Measurements from ENCODE around the gene FHIT. TPM values are rescaled to one million over a fixed set of nuclear protein-coding genes. Genes with fewer than 3 reads are reported as not detected.

FHIT gene
- total RNA-seq, 4 donors from 2014 or later = 4.6 to 6.1 (median 5.7) TPM

- TF ChIP-seq POLR2A (IDR thresholded peaks at IDR 0.05; ENCODE audit: low read depth) = no peak
- TF ChIP-seq CTCF (IDR thresholded peaks at IDR 0.05) = no peak
- no peak for TF ChIP-seq EP300 (IDR thresholded peaks at IDR 0.05)
- TF ChIP-seq POLR2AphosphoS5 (IDR thresholded peaks at IDR 0.05) = no peak
- Histone ChIP-seq H3K36me3 (no peaks in the 10 kb centered on the region), H3K9me3 (no peaks in the 10 kb centered on the region), H3K4me3 (no peak overlapping the region), H3K27ac (replicated peaks in 1 of 4) (no peak overlapping the region), H3K27me3 (no peaks in the 10 kb centered on the region), H3K4me1 (no peaks in the 10 kb centered on the region)
- intact Hi-C loops (cut with DNase I) = no loop called here
- 88% methylated on average over 2 of the region's 2 CpGs for WGBS
- DNase-seq (ENCODE audit: extremely low spot score) = no peak
Observed at GRCh38 chr3:60017631-60018030, 1233.6 kb downstream of the FHIT start.

GRCh38 chr3:60015032-60015705 lies 1236.1 kb downstream of the FHIT start:
- intact Hi-C loops (cut with DNase I) = no loop called here
- H3K27ac ChIP-seq (replicated peaks in 1 of 4) = no peak overlapping the region

GRCh38 chr3:60013241-60013640 lies 1238.0 kb downstream of the FHIT start:
- Histone ChIP-seq H3K27me3 (no peaks in the 10 kb centered on the region), H3K4me3 (no peak overlapping the region), H3K36me3 (no peaks in the 10 kb centered on the region), H3K9me3 (no peaks in the 10 kb centered on the region), H3K27ac (replicated peaks in 1 of 4) (no peak overlapping the region), H3K4me1 (no peaks in the 10 kb centered on the region)
- 57% methylated on average over 1 of the region's 1 CpG for whole genome bisulfite sequencing
- no peak for DNase-seq (ENCODE audit: extremely low spot score)
- TF ChIP-seq POLR2AphosphoS5 (IDR thresholded peaks at IDR 0.05) (no peak), CTCF (IDR thresholded peaks at IDR 0.05) (no peak), EP300 (IDR thresholded peaks at IDR 0.05) (no peak), POLR2A (IDR thresholded peaks at IDR 0.05; ENCODE audit: low read depth) (no peak)
- intact Hi-C loops (cut with DNase I) = no loop called here

More at GRCh38 chr3:60015032-60015705, 1236.1 kb downstream of the FHIT start:
- H3K4me3 ChIP-seq = no peak overlapping the region
- H3K9me3 ChIP-seq = no peaks in the 10 kb centered on the region
- H3K4me1 ChIP-seq = no peaks in the 10 kb centered on the region
- 81% methylated on average over 6 of the region's 6 CpGs for WGBS
- H3K36me3 ChIP-seq = no peaks in the 10 kb centered on the region
- H3K27me3 ChIP-seq = no peaks in the 10 kb centered on the region
- TF ChIP-seq POLR2A (IDR thresholded peaks at IDR 0.05; ENCODE audit: low read depth) (no peak), EP300 (IDR thresholded peaks at IDR 0.05) (no peak), CTCF (IDR thresholded peaks at IDR 0.05) (no peak), POLR2AphosphoS5 (IDR thresholded peaks at IDR 0.05) (no peak)
- DNase-seq (ENCODE audit: extremely low spot score) = no peak

- no peak for DNase-seq (ENCODE audit: extremely low spot score)
- H3K4me3 ChIP-seq = no peak overlapping the region
- no peaks in the 10 kb centered on the region for H3K27me3 ChIP-seq
- H3K36me3 ChIP-seq = no peaks in the 10 kb centered on the region
- no peaks in the 10 kb centered on the region for H3K9me3 ChIP-seq
- no peaks in the 10 kb centered on the region for H3K4me1 ChIP-seq
- TF ChIP-seq POLR2A (IDR thresholded peaks at IDR 0.05; ENCODE audit: low read depth) (no peak), CTCF (IDR thresholded peaks at IDR 0.05) (no peak), POLR2AphosphoS5 (IDR thresholded peaks at IDR 0.05) (no peak), EP300 (IDR thresholded peaks at IDR 0.05) (no peak)
- intact Hi-C loops (cut with DNase I) = no loop called here
- H3K27ac ChIP-seq (replicated peaks in 1 of 4) = no peak overlapping the region
- 91% methylated on average over 9 of the region's 9 CpGs for WGBS
Observed at GRCh38 chr3:60011218-60011617, 1240.0 kb downstream of the FHIT start.

GRCh38 chr3:60010781-60011180 lies 1240.5 kb downstream of the FHIT start:
- Histone ChIP-seq H3K27me3 (no peaks in the 10 kb centered on the region), H3K36me3 (no peaks in the 10 kb centered on the region), H3K4me1 (no peaks in the 10 kb centered on the region), H3K9me3 (no peaks in the 10 kb centered on the region), H3K27ac (replicated peaks in 1 of 4) (no peak overlapping the region), H3K4me3 (no peak overlapping the region)
- WGBS = 63% methylated on average over 4 of the region's 4 CpGs
- no peak for DNase-seq (ENCODE audit: extremely low spot score)
- intact Hi-C loops (cut with DNase I) = no loop called here
- no peak for TF ChIP-seq POLR2A (IDR thresholded peaks at IDR 0.05; ENCODE audit: low read depth)
- TF ChIP-seq EP300 (IDR thresholded peaks at IDR 0.05) = no peak
- TF ChIP-seq CTCF (IDR thresholded peaks at IDR 0.05) = no peak
- no peak for TF ChIP-seq POLR2AphosphoS5 (IDR thresholded peaks at IDR 0.05)

All from esophagus muscularis mucosa (tissue), 4 donors.